Erythroblast (primary cell): ENCODE results near the gene POU4F1.

Source experiments
- GATA1 ChIP-seq: IDR thresholded peaks from 2 replicates; pipeline ENCODE4 v1.6.1; 2011; ENCODE audit warnings: low read depth, mild to moderate bottlenecking, control low read depth, low read length, moderate library complexity
- POLR2A ChIP-seq: IDR thresholded peaks from 2 replicates; pipeline ENCODE4 v1.6.1; 2011; ENCODE audit warnings: mild to moderate bottlenecking, low read length

- TF ChIP-seq POLR2A, result no peak
- TF ChIP-seq GATA1, result no peak
Observed at GRCh38 chr13:78596399-78596735, 7.0 kb downstream of the POU4F1 start.
